Measurements from ENCODE around the gene TNFRSF12A. TPM values are rescaled to one million over a fixed set of nuclear protein-coding genes. Genes with fewer than 3 reads are reported as not detected.
A peak's percentile ranks its signal among the peaks of the same experiment; 100 is the strongest.

Gene TNFRSF12A
- total and polyA plus RNA-seq, 2 of the 8 experiments (the other 6 are each of a cell fraction or from before 2014, with no cell fraction given): 81.0 to 82.5 TPM

GRCh38 chr16:3020247-3020603 lies at the start of gene TNFRSF12A (continued):
- no peak for TF ChIP-seq POU5F1 (IDR thresholded peaks at IDR 0.05; ENCODE audit: low read depth, low read length)
- TF ChIP-seq TBP (IDR thresholded peaks at IDR 0.05; ENCODE audit: low read depth, low read length): peak; percentile 60; the same call in 1 of the 2 replicates
- peak; percentile 96 for TF ChIP-seq EGR1 (IDR thresholded peaks at IDR 0.05; ENCODE audit: borderline replicate concordance, low read depth, low read length)
- no peak for TF ChIP-seq CTBP2 (IDR thresholded peaks at IDR 0.05; ENCODE audit: borderline replicate concordance, insufficient read depth, insufficient read length, low read length)
- TF ChIP-seq RBBP5 (IDR thresholded peaks at IDR 0.05; ENCODE audit: borderline replicate concordance, low read depth, low read length): no peak
- TF ChIP-seq POLR2A (IDR thresholded peaks at IDR 0.05; ENCODE audit: control extremely low read depth in 1 of 2, low read depth in 2 of 2, low read length in 2 of 2): peak; percentile 19 to 68; a peak in 2 of 3 replicates
- peak in 1 of 3 experiments; percentile 3; a peak in 1 of 4 replicates for TF ChIP-seq CTCF (IDR thresholded peaks at IDR 0.05; ENCODE audit: control extremely low read depth in 1 of 3, insufficient read depth in 1 of 3, low read depth in 1 of 3, low read length in 3 of 3)
- TF ChIP-seq ASH2L (IDR thresholded peaks at IDR 0.05; ENCODE audit: low read length): no peak
- TF ChIP-seq TEAD4 (IDR thresholded peaks at IDR 0.05; ENCODE audit: low read depth, low read length): no peak
- TF ChIP-seq PHF8 (conservative IDR thresholded peaks at IDR 0.05; ENCODE audit: low read depth, low read length): peak; percentile 81
- TF ChIP-seq TCF12 (IDR thresholded peaks at IDR 0.05; ENCODE audit: low read depth, low read length): no peak
- no peak for TF ChIP-seq CEBPB (IDR thresholded peaks at IDR 0.05; ENCODE audit: low read depth, low read length)
- no peak; the same call in 1 of the 2 replicates for TF ChIP-seq MAX (IDR thresholded peaks at IDR 0.05)
- TF ChIP-seq CHD1 (IDR thresholded peaks at IDR 0.05; ENCODE audit: low read depth, low read length): no peak
- no peak for TF ChIP-seq SUZ12 (IDR thresholded peaks at IDR 0.05; ENCODE audit: low read length)
